CD4-positive, alpha-beta memory T cell (primary cell): ENCODE measurements around the gene SRC. TPM values are rescaled to one million over a fixed set of nuclear protein-coding genes. Genes with fewer than 3 reads are reported as not detected.

ENCODE experiments used
- CTCF ChIA-PET: fragments of 350-600 bp; sonication (Branson Sonifier 250); formaldehyde crosslinking; loops from one replicate; lab custom pipeline; 2021; ENCODE audit warnings: inconsistent platforms; ENCODE audit not compliant: partially characterized antibody; lab: Charles Lee
- POLR2A ChIA-PET: fragments of 350-600 bp; sonication (Branson Sonifier 250); formaldehyde crosslinking; loops from one replicate; lab custom pipeline; 2021; ENCODE audit not compliant: partially characterized antibody; lab: Charles Lee
- DNase-seq, 5 donors: peaks; one replicate each; pipeline versions ENCODE4 v3.0.0 to v3.0.0-alpha.2; 2020 to 2022; ENCODE audit warnings: mixed read lengths in 1 of 5
- H3K27ac ChIP-seq: one replicate; pipeline ENCODE4 v1.7.0; 2013; ENCODE audit warnings: low read depth, low read length
- H3K27me3 ChIP-seq: 2 replicates; pipeline ENCODE4 v1.7.0; 2013; ENCODE audit warnings: mild to moderate bottlenecking, low read length, moderate library complexity; ENCODE audit not compliant: insufficient read depth
- H3K36me3 ChIP-seq: 2 replicates; pipeline ENCODE4 v1.7.0; 2013; ENCODE audit warnings: mild to moderate bottlenecking, low read length, moderate library complexity; ENCODE audit not compliant: insufficient read depth
- H3K4me1 ChIP-seq: 2 replicates; pipeline ENCODE4 v1.7.0; 2013; ENCODE audit warnings: mild to moderate bottlenecking, low read length, moderate library complexity; ENCODE audit not compliant: insufficient read depth
- H3K4me3 ChIP-seq, 2 donors: one replicate each; pipeline ENCODE4 v1.7.0; 2013; ENCODE audit warnings: low read length in 2 of 2, mild to moderate bottlenecking in 1 of 2
- H3K9me3 ChIP-seq, 2 donors: one replicate each; pipeline ENCODE4 v1.7.0; 2013; ENCODE audit warnings: low read length in 2 of 2, control low read depth in 1 of 2; ENCODE audit not compliant: control insufficient read depth in 1 of 2
- H3K27ac Mint-ChIP-seq, 7 donors: one replicate each; pipeline ENCODE4 v1.8.0; 2020 to 2021; ENCODE audit warnings: mixed read lengths in 7 of 7, mild to moderate bottlenecking in 6 of 7, inconsistent platforms in 3 of 7, moderate library complexity in 3 of 7
- H3K27me3 Mint-ChIP-seq, 2 donors: one replicate each; pipeline ENCODE4 v1.8.0; 2020 to 2021; ENCODE audit warnings: mixed read lengths in 2 of 2
- H3K36me3 Mint-ChIP-seq, 2 donors: one replicate each; pipeline ENCODE4 v1.8.0; 2020 to 2021; ENCODE audit warnings: mixed read lengths in 2 of 2, inconsistent platforms in 1 of 2, mild to moderate bottlenecking in 1 of 2
- H3K4me1 Mint-ChIP-seq, 4 donors: one replicate each; pipeline ENCODE4 v1.8.0; 2020 to 2021; ENCODE audit warnings: mixed read lengths in 4 of 4, mild to moderate bottlenecking in 1 of 4
- H3K4me3 Mint-ChIP-seq, 8 donors: one replicate each; pipeline ENCODE4 v1.8.0; 2020 to 2021; ENCODE audit warnings: mixed read lengths in 8 of 8, mild to moderate bottlenecking in 7 of 8, moderate library complexity in 6 of 8, inconsistent platforms in 3 of 8
- H3K9me3 Mint-ChIP-seq, 8 donors: one replicate each; pipeline ENCODE4 v1.8.0; 2020 to 2021; ENCODE audit warnings: mixed read lengths in 8 of 8, mild to moderate bottlenecking in 5 of 8, inconsistent platforms in 3 of 8, moderate library complexity in 1 of 8
- intact Hi-C: fragments of 100-400 bp; cut with micrococcal nuclease; formaldehyde crosslinking; loops from one replicate; pipeline ENCODE4 v1.15.1; 2023
- polyA plus RNA-seq, 2 donors: library from polyadenylated mRNA; unstranded; fragments of 300-500 nt; fragmentation: Illumina TruSeq; gene quantifications; one replicate each; pipeline ENCODE4 v1.2.3, GENCODE V29; 2021
- total RNA-seq, 2 experiments: library from RNA; stranded (reverse); gene quantifications; one replicate each; pipeline ENCODE4 v1.2.3, GENCODE V29; 2021

SRC gene
- total and polyA plus RNA-seq, 4 experiments from 2014 or later, result 0.32 to 4.5 (median 2.3) TPM

- Mint-ChIP-seq H3K27me3 (peaks cover 12% of the 10 kb centered on the region in 2 donors), H3K4me3 (no peak overlapping the region), H3K27ac (no peak overlapping the region), H3K9me3 (peaks cover 6 to 51% (median 43%) of the 10 kb centered on the region in 8 donors), H3K4me1 (no peaks in the 10 kb centered on the region), H3K36me3 (peaks cover 5 to 20% of the 10 kb centered on the region in 2 donors)
- CTCF ChIA-PET, result no interaction called here
- H3K27ac ChIP-seq, result no peak overlapping the region
- POLR2A ChIA-PET, result no interaction called here
- no peak overlapping the region for H3K4me3 ChIP-seq
- intact Hi-C loops, result no loop called here
- peaks cover 0 to 5% of the 10 kb centered on the region in 2 donors for H3K9me3 ChIP-seq
- H3K27me3 ChIP-seq, result no peaks in the 10 kb centered on the region
- no peaks in the 10 kb centered on the region for H3K4me1 ChIP-seq
- no peaks in the 10 kb centered on the region for H3K36me3 ChIP-seq
- DNase-seq, result no peak
Observed at GRCh38 chr20:37453836-37454235, 107.9 kb downstream of the SRC start.

- Histone ChIP-seq H3K4me3 (no peak overlapping the region), H3K27ac (no peak overlapping the region), H3K36me3 (no peaks in the 10 kb centered on the region), H3K9me3 (peaks cover 0 to 5% of the 10 kb centered on the region in 2 donors), H3K27me3 (no peaks in the 10 kb centered on the region), H3K4me1 (no peaks in the 10 kb centered on the region)
- peaks cover 12% of the 10 kb centered on the region in 2 donors for H3K27me3 Mint-ChIP-seq
- no peaks in the 10 kb centered on the region for H3K4me1 Mint-ChIP-seq
- H3K36me3 Mint-ChIP-seq, result peaks cover 5 to 21% of the 10 kb centered on the region in 2 donors
- intact Hi-C loops, result no loop called here
- no peak overlapping the region for H3K27ac Mint-ChIP-seq
- H3K9me3 Mint-ChIP-seq, result peaks cover 6 to 60% (median 49%) of the 10 kb centered on the region in 8 donors
- DNase-seq, result no peak
- ChIA-PET CTCF (no interaction called here), POLR2A (no interaction called here)
- no peak overlapping the region for H3K4me3 Mint-ChIP-seq
Observed at GRCh38 chr20:37454636-37455385, 108.9 kb downstream of the SRC start.

Other genes with a start within 250 kb of the SRC start
- gene RPN2, start 166.8 kb upstream of the SRC start, total RNA-seq, result 100 to 1,000 TPM; 125 to 127 TPM
- 100 to 1,000 TPM; 257 to 349 TPM for gene RPN2, start 166.8 kb upstream of the SRC start, polyA plus RNA-seq
- 1 to 10 TPM; 1.4 to 1.5 TPM for gene MROH8, start 166.6 kb upstream of the SRC start, total RNA-seq
- gene MROH8, start 166.6 kb upstream of the SRC start, polyA plus RNA-seq, result 1 to 10 TPM in 1 of 2 donors, under 1 TPM in 1; 1.00 to 1.5 TPM
- not detected for gene GHRH, start 84.3 kb upstream of the SRC start, total RNA-seq
- gene GHRH, start 84.3 kb upstream of the SRC start, polyA plus RNA-seq, result not detected
- 10 to 100 TPM; 11.1 to 11.9 TPM for gene MANBAL, start 56.5 kb upstream of the SRC start, total RNA-seq
- 10 to 100 TPM; 18.6 to 25.3 TPM for gene MANBAL, start 56.5 kb upstream of the SRC start, polyA plus RNA-seq
- gene NNAT, start 175.1 kb downstream of the SRC start, total RNA-seq, result not detected
- gene NNAT, start 175.1 kb downstream of the SRC start, polyA plus RNA-seq, result not detected
- gene BLCAP, start 181.7 kb downstream of the SRC start, total RNA-seq, result 10 to 100 TPM; 81.7 to 87.5 TPM
- gene BLCAP, start 181.7 kb downstream of the SRC start, polyA plus RNA-seq, result 10 to 100 TPM; 63.7 to 97.4 TPM